Caco-2 (cell line): ENCODE results near the gene RALGPS1. TPM values are rescaled to one million over a fixed set of nuclear protein-coding genes. Genes with fewer than 3 reads are reported as not detected.

ENCODE experiments used
- BruUV-seq: library from RNA; stranded (reverse); fragments of 400-500 nt; replicated peaks from 2 replicates; lab custom pipeline; 2021; lab: Mats Ljungman, UMichigan
- CTCF ChIA-PET: fragments of 300-600 bp; sonication (Branson Sonifier 250); formaldehyde crosslinking; loops from one replicate; lab custom pipeline; 2022; ENCODE audit warnings: antibody characterized with exemption; lab: Charles Lee
- POLR2A ChIA-PET: fragments of 300-600 bp; sonication (Branson Sonifier 250); formaldehyde crosslinking; loops from one replicate; lab custom pipeline; 2022; ENCODE audit warnings: antibody characterized with exemption; lab: Charles Lee
- DNase-seq, 2 experiments: peaks; one replicate each; pipeline versions ENCODE4 v3.0.0 to v3.0.0-alpha.2; 2020 to 2022
- H3K27me3 ChIP-seq: replicated peaks from 2 replicates; pipeline ENCODE4 v1.6.0; 2011; ENCODE audit warnings: low read length; ENCODE audit not compliant: control insufficient read depth, insufficient read depth
- H3K36me3 ChIP-seq: 2 replicates; pipeline ENCODE4 v1.5.1; 2011; ENCODE audit warnings: low read length; ENCODE audit not compliant: control insufficient read depth, insufficient read depth
- H3K4me1 ChIP-seq: fragments of 250-450 bp; sonication (Bioruptor Pico); 2 replicates; pipeline ENCODE4 v1.5.1; 2020; ENCODE audit warnings: mild to moderate bottlenecking
- H3K4me3 ChIP-seq: 2 replicates; pipeline ENCODE4 v1.5.1; 2011; ENCODE audit warnings: low read depth, mild to moderate bottlenecking, control low read depth, low read length
- H3K9me3 ChIP-seq: fragments of 250-450 bp; sonication (Bioruptor Pico); 2 replicates; pipeline ENCODE4 v1.5.1; 2020; ENCODE audit warnings: mild to moderate bottlenecking, moderate library complexity
- H3K27ac Mint-ChIP-seq: one replicate; pipeline ENCODE4 v1.8.0; 2022; ENCODE audit warnings: mixed read lengths; ENCODE audit not compliant: unreplicated experiment
- H3K27me3 Mint-ChIP-seq: one replicate; pipeline ENCODE4 v1.8.0; 2022; ENCODE audit warnings: mixed read lengths; ENCODE audit not compliant: insufficient read depth, unreplicated experiment
- H3K36me3 Mint-ChIP-seq: one replicate; pipeline ENCODE4 v1.8.0; 2022; ENCODE audit warnings: mild to moderate bottlenecking, mixed read lengths; ENCODE audit not compliant: insufficient read depth, unreplicated experiment
- H3K4me1 Mint-ChIP-seq: one replicate; pipeline ENCODE4 v1.8.0; 2022; ENCODE audit warnings: low read depth, mixed read lengths; ENCODE audit not compliant: unreplicated experiment
- H3K4me3 Mint-ChIP-seq: one replicate; pipeline ENCODE4 v1.8.0; 2022; ENCODE audit warnings: mild to moderate bottlenecking, moderate library complexity, mixed read lengths; ENCODE audit not compliant: unreplicated experiment
- H3K9me3 Mint-ChIP-seq: one replicate; pipeline ENCODE4 v1.8.0; 2022; ENCODE audit warnings: mixed read lengths; ENCODE audit not compliant: unreplicated experiment
- intact Hi-C: fragments of 100-400 bp; cut with micrococcal nuclease; formaldehyde crosslinking; loops from one replicate; pipeline ENCODE4 v1.10.0; 2022; ENCODE audit not compliant: unreplicated experiment
- total RNA-seq: library from RNA; stranded (reverse); gene quantifications from 2 replicates; pipeline ENCODE4 v1.2.3, GENCODE V29; 2022
- TF ChIP-seq, protein P1 (sequence below), 2 experiments: fragments of 200-600 bp in 1 of 2; IDR thresholded peaks; 1 replicate in 1 of 2; 2 replicates in 1 of 2; pipeline versions ENCODE4 v1.5.1 to v1.8.0; 2011 to 2022; ENCODE audit warnings: antibody characterized with exemption in 1 of 2, control low read depth in 1 of 2, inconsistent platforms in 1 of 2, low read depth in 1 of 2, low read length in 1 of 2, mild to moderate bottlenecking in 1 of 2, moderate library complexity in 1 of 2; ENCODE audit not compliant: insufficient read depth in 1 of 2, severe bottlenecking in 1 of 2, unreplicated experiment in 1 of 2

Gene RALGPS1
- total RNA-seq, 1 experiment from 2014 or later: 41.5 TPM

DNA sequence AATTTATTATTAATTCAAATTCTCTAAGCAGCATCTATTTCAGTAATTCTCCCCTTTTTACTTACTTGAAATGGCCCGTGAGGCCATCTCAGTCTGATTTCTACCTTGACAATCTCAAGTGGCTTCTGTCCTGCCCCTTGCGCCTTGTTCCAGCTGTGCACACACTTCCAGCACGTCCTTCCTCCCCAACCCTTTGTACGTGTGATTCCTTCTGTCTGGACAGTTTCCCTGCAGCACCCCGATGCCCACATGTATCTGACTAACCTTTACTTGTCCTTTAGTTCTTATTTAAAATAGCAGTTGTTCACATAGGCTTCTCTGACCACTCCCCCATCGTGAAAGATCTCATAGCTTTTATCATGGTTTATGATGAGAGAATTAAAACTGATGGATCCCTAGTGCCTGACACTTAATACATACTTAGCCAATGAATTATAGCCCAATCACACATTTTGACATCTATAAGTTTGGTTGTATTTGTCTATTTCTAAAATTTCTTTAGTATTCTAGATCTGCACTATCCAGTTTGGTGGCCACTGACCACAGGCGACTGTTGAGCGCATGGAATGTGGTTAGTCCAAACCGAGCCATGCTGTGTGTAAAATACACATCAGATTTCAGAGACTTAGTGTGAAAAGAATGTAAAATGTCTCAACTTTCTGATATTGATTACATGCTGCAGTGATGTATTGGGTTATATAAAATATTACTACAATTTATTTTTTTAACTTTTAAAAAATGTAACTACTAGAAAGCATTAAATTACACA, 39.9 kb upstream of the RALGPS1 start:
- Histone ChIP-seq H3K27me3 (no peaks in the 10 kb centered on the region), H3K4me3 (no peak overlapping the region), H3K9me3 (no peaks in the 10 kb centered on the region), H3K4me1 (peaks cover 12% of the 10 kb centered on the region), H3K36me3 (no peaks in the 10 kb centered on the region)
- peaks cover 23% of the 10 kb centered on the region for H3K4me1 Mint-ChIP-seq
- intact Hi-C loops: no loop called here
- TF ChIP-seq, protein P1, sequence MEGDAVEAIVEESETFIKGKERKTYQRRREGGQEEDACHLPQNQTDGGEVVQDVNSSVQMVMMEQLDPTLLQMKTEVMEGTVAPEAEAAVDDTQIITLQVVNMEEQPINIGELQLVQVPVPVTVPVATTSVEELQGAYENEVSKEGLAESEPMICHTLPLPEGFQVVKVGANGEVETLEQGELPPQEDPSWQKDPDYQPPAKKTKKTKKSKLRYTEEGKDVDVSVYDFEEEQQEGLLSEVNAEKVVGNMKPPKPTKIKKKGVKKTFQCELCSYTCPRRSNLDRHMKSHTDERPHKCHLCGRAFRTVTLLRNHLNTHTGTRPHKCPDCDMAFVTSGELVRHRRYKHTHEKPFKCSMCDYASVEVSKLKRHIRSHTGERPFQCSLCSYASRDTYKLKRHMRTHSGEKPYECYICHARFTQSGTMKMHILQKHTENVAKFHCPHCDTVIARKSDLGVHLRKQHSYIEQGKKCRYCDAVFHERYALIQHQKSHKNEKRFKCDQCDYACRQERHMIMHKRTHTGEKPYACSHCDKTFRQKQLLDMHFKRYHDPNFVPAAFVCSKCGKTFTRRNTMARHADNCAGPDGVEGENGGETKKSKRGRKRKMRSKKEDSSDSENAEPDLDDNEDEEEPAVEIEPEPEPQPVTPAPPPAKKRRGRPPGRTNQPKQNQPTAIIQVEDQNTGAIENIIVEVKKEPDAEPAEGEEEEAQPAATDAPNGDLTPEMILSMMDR (IDR thresholded peaks at IDR 0.05; ENCODE audit: insufficient read depth in 1 of 2, low read depth in 1 of 2, low read length in 1 of 2, severe bottlenecking in 1 of 2, unreplicated experiment in 1 of 2): no peak
- CTCF ChIA-PET: no interaction called here
- BruUV-seq: no TSS peak
- H3K36me3 Mint-ChIP-seq: peaks cover 23% of the 10 kb centered on the region
- no peak for DNase-seq
- H3K27ac Mint-ChIP-seq: no peak overlapping the region
- POLR2A ChIA-PET: no interaction called here
- no peak overlapping the region for H3K4me3 Mint-ChIP-seq
- no peaks in the 10 kb centered on the region for H3K9me3 Mint-ChIP-seq
- no peaks in the 10 kb centered on the region for H3K27me3 Mint-ChIP-seq

DNA sequence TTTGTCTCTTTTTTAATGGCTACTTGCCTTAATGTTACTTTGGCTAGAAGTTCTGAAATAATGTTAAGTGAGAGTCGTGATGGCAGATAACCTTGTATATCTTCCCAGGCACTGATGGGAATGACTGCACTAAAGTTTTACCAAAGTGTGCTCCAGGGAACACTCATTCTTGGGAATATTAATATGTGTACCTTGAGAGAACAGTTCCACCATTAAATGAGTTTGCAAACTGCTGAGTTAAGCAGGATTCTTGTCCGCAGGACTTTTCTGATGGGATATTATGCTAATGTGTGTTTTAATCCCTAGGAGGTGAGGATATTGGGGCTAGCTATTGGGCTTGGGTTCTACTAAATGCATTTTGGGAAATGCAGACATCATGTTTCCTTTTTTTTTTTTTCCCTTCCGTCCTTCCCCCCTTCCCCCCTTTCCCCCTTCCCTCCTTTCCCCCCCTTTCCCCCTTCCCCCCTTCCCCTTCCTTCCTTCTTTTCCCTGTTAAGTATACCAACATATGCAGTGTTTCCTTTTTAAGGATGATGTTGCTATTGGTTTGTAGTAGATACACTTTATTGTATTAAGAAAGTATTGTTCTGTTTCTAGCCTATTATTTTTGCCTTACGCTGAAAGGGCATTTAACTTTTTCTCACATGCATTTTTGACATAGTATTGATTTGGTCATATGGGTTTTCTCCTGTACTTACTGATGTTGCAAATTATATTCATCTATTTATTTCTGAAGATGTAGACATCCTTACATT, 38.6 kb upstream of the RALGPS1 start:
- Histone ChIP-seq H3K27me3 (no peaks in the 10 kb centered on the region), H3K4me3 (no peak overlapping the region), H3K4me1 (peaks cover 12% of the 10 kb centered on the region), H3K9me3 (no peaks in the 10 kb centered on the region), H3K36me3 (no peaks in the 10 kb centered on the region; the same call in 1 of the 2 replicates)
- Mint-ChIP-seq H3K9me3 (no peaks in the 10 kb centered on the region), H3K4me3 (no peak overlapping the region), H3K36me3 (peaks cover 25% of the 10 kb centered on the region), H3K27me3 (no peaks in the 10 kb centered on the region), H3K27ac (peak overlapping the region; percentile 50), H3K4me1 (peaks cover 23% of the 10 kb centered on the region)
- DNase-seq: no peak
- intact Hi-C loops: no loop called here
- ChIA-PET CTCF (no interaction called here), POLR2A (no interaction called here)
- TF ChIP-seq, protein P1 (IDR thresholded peaks at IDR 0.05; ENCODE audit: insufficient read depth in 1 of 2, low read depth in 1 of 2, low read length in 1 of 2, severe bottlenecking in 1 of 2, unreplicated experiment in 1 of 2): no peak
- no TSS peak for BruUV-seq

DNA sequence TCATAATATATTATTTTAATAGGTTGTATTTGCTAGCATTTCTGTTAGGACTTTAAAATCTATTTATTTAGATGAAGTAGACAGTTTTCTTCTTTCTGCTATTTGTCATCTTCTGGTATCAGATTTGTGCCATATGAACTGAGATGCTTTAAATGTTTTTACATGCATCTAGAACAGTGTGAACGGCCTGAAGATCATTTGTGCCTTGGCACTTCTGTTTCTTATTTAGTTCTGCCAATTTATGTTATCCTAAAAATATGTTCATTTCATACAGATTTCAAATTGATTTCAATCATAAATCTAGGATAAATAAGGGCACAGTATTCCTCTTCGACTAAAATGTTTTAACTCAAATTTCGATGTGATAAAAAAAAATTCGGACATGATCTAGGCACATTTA, 38.1 kb upstream of the RALGPS1 start:
- Histone ChIP-seq H3K36me3 (no peaks in the 10 kb centered on the region; the same call in 1 of the 2 replicates), H3K9me3 (no peaks in the 10 kb centered on the region), H3K27me3 (no peaks in the 10 kb centered on the region), H3K4me3 (no peak overlapping the region), H3K4me1 (peaks cover 12% of the 10 kb centered on the region)
- POLR2A ChIA-PET: no interaction called here
- H3K36me3 Mint-ChIP-seq: peaks cover 22% of the 10 kb centered on the region
- TF ChIP-seq, protein P1 (IDR thresholded peaks at IDR 0.05; ENCODE audit: insufficient read depth in 1 of 2, low read depth in 1 of 2, low read length in 1 of 2, severe bottlenecking in 1 of 2, unreplicated experiment in 1 of 2): no peak
- H3K4me1 Mint-ChIP-seq: peaks cover 23% of the 10 kb centered on the region
- H3K4me3 Mint-ChIP-seq: no peak overlapping the region
- BruUV-seq: no TSS peak
- intact Hi-C loops: no loop called here
- H3K9me3 Mint-ChIP-seq: no peaks in the 10 kb centered on the region
- CTCF ChIA-PET: no interaction called here
- no peak for DNase-seq
- H3K27me3 Mint-ChIP-seq: no peaks in the 10 kb centered on the region
- peak overlapping the region; percentile 50 for H3K27ac Mint-ChIP-seq
